ENCODE data around the gene RARRES2. TPM values are rescaled to one million over a fixed set of nuclear protein-coding genes. Genes with fewer than 3 reads are reported as not detected.
A peak's percentile ranks its signal among the peaks of the same experiment; 100 is the strongest.

The RARRES2 gene
- total RNA-seq, 1 experiment from 2014 or later: not detected

- H3K79me2 ChIP-seq (ENCODE audit: low read depth): no peaks in the 10 kb centered on the region
- no peaks in the 10 kb centered on the region for H3K36me3 ChIP-seq (ENCODE audit: low read depth)
- peak overlapping the region; percentile 89; the same call in 1 of the 2 replicates for H3K4me3 ChIP-seq
- H3K9me3 ChIP-seq (ENCODE audit: insufficient read depth, low read depth): no peaks in the 10 kb centered on the region
- CTCF ChIA-PET: no interaction called here
- peaks cover 40% of the 10 kb centered on the region for H3F3A ChIP-seq (ENCODE audit: insufficient read depth, low read depth)
- H3K27me3 ChIP-seq (ENCODE audit: insufficient read depth, low read depth): no peaks in the 10 kb centered on the region
- BruUV-seq (replicated peaks): no TSS peak
- H2AFZ ChIP-seq: no peak overlapping the region
- H3K4me2 ChIP-seq: peak overlapping the region; percentile 88
- H4K20me1 ChIP-seq (ENCODE audit: insufficient read depth): no peaks in the 10 kb centered on the region
- DNase-seq: no peak
- POLR2A ChIA-PET (ENCODE audit: unreplicated experiment): interaction anchor here (0.5 to 0.7 kb wide), 2 partner anchors 57 to 624 kb away, joined by 3 to 6 read pairs; partner anchors contain the start of genes ACTR3C and LRRC61
- no peaks in the 10 kb centered on the region for H3K9me2 ChIP-seq (ENCODE audit: insufficient read depth)
- H3K4me1 ChIP-seq (replicated peaks; ENCODE audit: insufficient read depth): peaks cover 20% of the 10 kb centered on the region
- H3K27ac ChIP-seq: no peak overlapping the region
- TF ChIP-seq CTCF (conservative IDR thresholded peaks at IDR 0.05): no peak
- TF ChIP-seq EZH2 (IDR thresholded peaks at IDR 0.05; ENCODE audit: low read depth): no peak
- intact Hi-C loops (cut with micrococcal nuclease; ENCODE audit: unreplicated experiment): no loop called here
Observed at GRCh38 chr7:150380463-150380862, 39.0 kb upstream of the RARRES2 start.

DNA sequence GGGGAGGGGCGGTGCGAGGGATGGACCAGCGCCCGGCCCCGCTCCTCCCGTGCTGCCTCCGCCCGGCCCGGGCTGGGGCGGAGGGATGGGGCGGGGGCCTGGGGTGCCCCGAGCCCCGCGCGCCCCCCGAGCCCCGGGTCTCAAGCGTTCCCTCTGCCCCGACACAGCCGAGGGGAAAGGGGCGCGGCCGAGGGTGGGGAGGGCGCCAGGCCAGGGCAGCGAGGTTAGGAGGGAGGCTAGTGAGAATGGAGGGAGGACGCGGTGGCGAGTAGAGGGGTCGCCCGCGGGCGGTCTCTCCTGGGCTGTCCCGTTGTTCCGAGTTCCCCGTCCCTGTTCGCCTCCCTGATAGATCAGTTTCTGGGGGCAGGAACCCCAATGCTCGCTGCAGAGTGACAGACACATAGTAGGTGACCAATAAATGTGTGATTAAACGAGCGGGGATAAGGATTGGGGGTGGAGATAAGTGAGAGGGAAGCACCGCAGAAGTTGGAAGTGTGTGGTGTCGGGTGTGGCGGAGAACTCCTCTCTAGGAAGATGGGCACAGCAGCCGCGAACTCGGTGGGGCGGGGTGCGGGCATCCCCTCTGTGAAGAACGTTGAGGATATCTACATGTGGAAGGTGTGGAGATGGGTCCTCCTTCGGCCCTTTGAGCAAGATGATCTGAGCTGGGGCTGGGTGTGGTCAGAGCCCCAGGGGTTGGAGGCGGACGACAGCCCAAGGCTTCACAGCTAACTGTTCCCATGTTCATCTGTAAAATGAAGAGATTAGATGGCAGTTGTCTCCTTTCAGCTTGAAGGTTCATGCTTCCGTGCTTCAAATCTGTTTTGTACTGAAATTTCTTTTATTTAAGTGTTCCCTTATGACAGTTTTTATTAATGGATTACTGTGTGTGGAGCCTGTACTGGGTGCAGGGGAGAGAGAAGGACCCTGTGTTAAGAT is 38.3 kb upstream of the RARRES2 start:
- Histone ChIP-seq H3K4me2 (peak overlapping the region; percentile 88), H3K27me3 (ENCODE audit: insufficient read depth, low read depth) (no peaks in the 10 kb centered on the region), H3F3A (ENCODE audit: insufficient read depth, low read depth) (peaks cover 47% of the 10 kb centered on the region), H3K9me3 (ENCODE audit: insufficient read depth, low read depth) (no peaks in the 10 kb centered on the region), H2AFZ (peak overlapping the region; percentile 88), H3K9me2 (ENCODE audit: insufficient read depth) (no peaks in the 10 kb centered on the region), H3K79me2 (ENCODE audit: low read depth) (no peaks in the 10 kb centered on the region), H4K20me1 (ENCODE audit: insufficient read depth) (no peaks in the 10 kb centered on the region), H3K4me1 (replicated peaks; ENCODE audit: insufficient read depth) (peaks cover 20% of the 10 kb centered on the region), H3K36me3 (ENCODE audit: low read depth) (no peaks in the 10 kb centered on the region), H3K27ac (no peak overlapping the region), H3K4me3 (peak overlapping the region; percentile 89)
- POLR2A ChIA-PET (ENCODE audit: unreplicated experiment): interaction anchor here (0.5 to 0.7 kb wide), 2 partner anchors 56 to 625 kb away, joined by 3 to 6 read pairs; partner anchors contain the start of genes ACTR3C and LRRC61
- no peak for DNase-seq
- TF ChIP-seq EZH2 (IDR thresholded peaks at IDR 0.05; ENCODE audit: low read depth): no peak
- intact Hi-C loops (cut with micrococcal nuclease; ENCODE audit: unreplicated experiment): loop anchor here (1.0 to 2.0 kb wide), 5 partner anchors 11 to 42 kb away; partner anchors contain the start of gene REPIN1
- BruUV-seq (replicated peaks): no TSS peak
- CTCF ChIA-PET: interaction anchor here (0.6 kb wide), 1 partner anchor 34 kb away, joined by 3 read pairs; no protein-coding TSS in a partner anchor

GRCh38 chr7:150378853-150379440 is 37.5 kb upstream of the RARRES2 start, which contains the start of gene ZNF775:
Gene ZNF775 (plus strand): TSS chr7:150379330. CDS start chr7:150388471, 9,141 bp downstream.
- Histone ChIP-seq H3K4me2 (peak within 1 kb of the TSS; percentile 88), H3K36me3 (ENCODE audit: low read depth) (peaks cover 5% of the 10 kb centered on the region; the same call in 1 of the 2 replicates), H3K9me2 (ENCODE audit: insufficient read depth) (no peaks in the 10 kb centered on the region), H3K4me3 (peak within 1 kb of the TSS; percentile 89), H2AFZ (peak within 1 kb of the TSS; percentile 94), H3K79me2 (ENCODE audit: low read depth) (0 out of 2 replicates have a peak, but pooled peaks cover 4% of the 10 kb centered on the region), H3K9me3 (ENCODE audit: insufficient read depth, low read depth) (no peaks in the 10 kb centered on the region), H3K4me1 (replicated peaks; ENCODE audit: insufficient read depth) (peaks cover 20% of the 10 kb centered on the region), H3K27ac (peak within 1 kb of the TSS; percentile 31), H3F3A (ENCODE audit: insufficient read depth, low read depth) (peaks cover 55% of the 10 kb centered on the region), H3K27me3 (ENCODE audit: insufficient read depth, low read depth) (no peaks in the 10 kb centered on the region), H4K20me1 (ENCODE audit: insufficient read depth) (peaks cover 6% of the 10 kb centered on the region; the same call in 1 of the 2 replicates)
- CTCF ChIA-PET: no interaction called here
- intact Hi-C loops (cut with micrococcal nuclease; ENCODE audit: unreplicated experiment): loop anchor here (1.0 to 2.0 kb wide), 5 partner anchors 11 to 42 kb away; partner anchors contain the start of gene REPIN1
- POLR2A ChIA-PET (ENCODE audit: unreplicated experiment): interaction anchor here (0.6 to 1.1 kb wide), 3 partner anchors 13 to 848 kb away, joined by 3 to 8 read pairs (median 3); no protein-coding TSS in a partner anchor
- TF ChIP-seq CTCF (conservative IDR thresholded peaks at IDR 0.05): no peak
- BruUV-seq (replicated peaks): no TSS peak
- DNase-seq: peak; percentile 89 to 99

All from PC-9 (cell line).